ENCODE data around the gene SIDT2.

DNA sequence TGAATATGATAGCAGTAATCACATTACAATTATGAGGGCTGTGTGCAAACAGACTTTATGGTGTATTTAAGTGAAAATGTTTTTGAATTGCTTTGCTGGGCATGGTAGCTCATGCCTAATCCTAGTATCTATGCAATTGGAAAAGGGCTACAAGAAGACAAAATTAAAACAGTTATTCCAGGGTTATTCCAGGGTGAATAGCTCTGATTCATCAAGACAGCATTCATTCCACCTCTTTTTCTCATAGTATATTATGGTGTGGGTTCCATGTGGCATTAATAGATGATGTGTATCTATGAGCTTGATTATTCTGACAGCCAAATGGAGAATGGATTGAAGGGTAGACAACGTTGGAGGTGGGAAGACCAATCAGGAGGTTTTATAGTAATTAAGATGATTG lies 12.1 kb upstream of the SIDT2 start:
- TF ChIP-seq CTCF (conservative IDR thresholded peaks at IDR 0.05), result no peak
- no peak for TF ChIP-seq ZFX (IDR thresholded peaks at IDR 0.05)
